ENCODE data around the gene HOTAIR.

Gene HOTAIR

DNA sequence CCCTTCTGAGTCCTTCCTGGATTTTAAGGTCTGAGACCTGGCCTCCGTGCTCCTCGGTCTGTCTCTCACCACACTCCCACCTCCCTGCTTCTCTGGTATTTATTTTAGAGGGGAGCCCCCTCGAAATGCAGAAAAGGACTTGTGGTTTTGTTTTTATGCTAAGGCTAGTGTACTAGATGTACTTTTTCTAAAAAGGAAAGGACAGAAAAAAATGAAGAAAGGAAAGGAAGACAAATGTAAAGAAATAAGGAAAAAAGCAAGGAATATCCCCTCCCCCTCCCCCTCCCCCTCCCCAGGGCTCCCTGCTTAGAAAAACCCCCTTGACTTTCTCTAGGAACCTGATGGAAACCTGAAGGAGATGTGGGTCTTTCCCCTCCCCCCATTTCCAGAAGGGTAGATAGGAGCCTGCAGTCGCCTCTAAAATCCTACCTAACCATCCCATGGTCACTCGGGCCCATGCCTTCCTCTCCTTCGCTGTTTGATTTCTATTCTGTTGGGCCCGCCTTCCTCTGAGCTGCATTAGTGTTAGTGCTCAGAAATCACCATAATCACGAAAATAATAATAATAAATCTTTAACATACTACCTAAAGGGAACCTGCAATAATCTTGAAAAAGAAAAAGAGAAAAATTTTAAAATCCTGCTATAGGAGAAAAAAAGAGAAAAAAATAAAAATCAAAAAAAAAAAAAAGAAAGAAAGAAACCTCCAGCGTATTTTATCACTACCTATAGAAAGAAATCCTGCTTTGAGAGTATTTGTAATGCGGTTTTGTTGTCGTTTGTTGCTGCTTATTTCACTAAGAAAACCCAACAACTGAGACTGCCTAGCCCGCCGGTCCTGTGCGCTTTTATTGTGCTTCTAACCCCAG, 37.1 kb upstream of the HOTAIR start:
- DNase-seq (ENCODE audit: low spot score), result no peak

GRCh38 chr12:54010972-54011664, 36.4 kb upstream of the HOTAIR start:
- no peak for DNase-seq (ENCODE audit: low spot score)

DNA sequence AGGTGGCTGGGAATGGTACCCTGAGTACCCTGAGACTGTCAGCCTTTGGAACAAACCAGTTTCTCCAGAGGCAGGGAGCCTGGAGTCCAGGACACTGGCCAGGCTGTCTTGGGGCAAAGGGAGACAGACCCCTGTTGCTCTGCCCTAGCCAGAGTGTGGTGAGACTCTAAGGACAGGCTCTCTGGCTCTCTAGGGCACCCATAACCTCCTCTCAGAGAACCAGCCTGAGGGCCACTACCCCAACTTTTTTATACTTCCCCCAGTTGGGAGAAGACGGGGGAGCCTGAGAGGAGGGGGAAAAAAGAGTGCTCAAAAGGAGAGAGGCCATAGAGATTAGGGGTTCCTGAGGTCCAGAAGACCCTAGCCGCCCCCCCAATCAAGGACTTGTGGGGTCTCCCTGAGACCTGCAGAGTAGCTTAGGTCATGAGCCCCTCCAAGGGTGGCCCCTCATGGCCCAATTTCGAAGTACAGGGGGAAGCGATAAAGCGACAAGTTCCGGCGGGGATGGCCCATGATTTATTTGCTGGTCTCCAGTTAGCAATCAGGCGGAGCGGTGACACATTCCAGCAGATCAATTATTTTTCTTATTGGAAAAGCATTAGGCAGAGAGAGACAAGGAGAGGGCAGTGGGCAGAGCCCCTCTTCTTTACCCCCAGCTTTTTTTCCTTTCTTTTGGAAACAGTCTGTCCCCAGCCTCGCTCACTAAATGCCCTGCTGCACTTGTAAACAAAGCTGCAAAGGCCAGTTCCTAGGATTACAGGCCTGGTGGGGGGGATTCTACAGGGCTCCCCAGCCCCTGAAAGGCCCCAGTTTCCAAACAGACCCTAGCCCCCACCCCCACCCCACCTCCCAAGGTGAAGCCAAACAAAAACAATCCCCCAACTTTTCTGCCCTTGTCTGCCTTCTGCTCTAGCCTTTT, 35.6 kb upstream of the HOTAIR start:
- no peak for DNase-seq (ENCODE audit: low spot score)

DNA sequence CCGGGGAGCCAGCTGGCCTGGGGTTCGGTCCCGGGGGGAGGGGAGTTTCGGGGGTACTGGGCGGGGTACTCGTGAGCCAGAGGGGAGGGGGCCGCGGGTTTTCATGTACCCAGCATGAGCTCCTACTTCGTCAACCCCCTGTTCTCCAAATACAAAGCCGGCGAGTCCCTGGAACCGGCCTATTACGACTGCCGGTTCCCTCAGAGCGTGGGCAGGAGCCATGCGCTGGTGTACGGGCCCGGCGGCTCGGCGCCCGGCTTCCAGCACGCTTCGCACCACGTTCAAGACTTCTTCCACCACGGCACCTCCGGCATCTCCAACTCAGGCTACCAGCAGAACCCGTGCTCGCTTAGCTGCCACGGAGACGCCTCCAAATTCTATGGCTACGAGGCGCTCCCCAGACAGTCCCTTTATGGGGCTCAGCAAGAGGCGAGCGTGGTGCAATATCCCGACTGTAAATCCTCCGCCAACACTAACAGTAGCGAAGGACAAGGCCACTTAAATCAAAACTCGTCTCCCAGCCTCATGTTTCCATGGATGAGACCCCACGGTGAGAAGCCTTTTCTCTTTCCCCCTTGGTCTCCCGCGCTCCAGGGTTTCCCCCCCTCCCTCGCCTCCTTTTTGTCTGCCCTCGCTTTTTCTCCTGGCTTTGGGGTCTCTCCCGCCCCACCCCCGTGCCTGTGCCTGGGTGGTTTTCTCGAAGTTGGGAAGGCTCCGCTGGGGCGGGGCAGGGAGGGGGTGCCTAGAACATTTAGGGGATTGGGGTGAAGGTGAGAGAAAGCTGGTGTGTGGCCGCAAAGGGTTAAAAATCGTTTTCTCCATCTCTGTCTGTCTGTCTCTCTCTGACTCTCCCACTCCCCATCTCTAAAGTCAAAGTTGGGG, 34.7 kb upstream of the HOTAIR start:
- no peak for DNase-seq (ENCODE audit: low spot score)

DNA sequence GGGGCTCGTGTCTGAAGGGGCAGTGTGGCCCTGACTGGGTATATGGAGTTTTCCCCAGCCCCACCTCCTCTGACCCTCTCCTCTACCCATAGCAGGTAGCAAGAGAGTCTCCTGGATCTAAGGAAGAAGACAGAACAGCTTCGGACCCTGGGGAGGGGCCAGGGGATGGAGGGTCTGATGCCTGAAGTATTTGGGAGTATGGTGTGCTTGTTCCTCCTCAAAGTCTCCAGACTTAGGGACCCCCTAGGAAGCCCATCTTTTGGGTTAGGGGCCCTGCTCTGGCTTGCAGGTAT, 33.5 kb upstream of the HOTAIR start:
- no peak for DNase-seq (ENCODE audit: low spot score)

DNA sequence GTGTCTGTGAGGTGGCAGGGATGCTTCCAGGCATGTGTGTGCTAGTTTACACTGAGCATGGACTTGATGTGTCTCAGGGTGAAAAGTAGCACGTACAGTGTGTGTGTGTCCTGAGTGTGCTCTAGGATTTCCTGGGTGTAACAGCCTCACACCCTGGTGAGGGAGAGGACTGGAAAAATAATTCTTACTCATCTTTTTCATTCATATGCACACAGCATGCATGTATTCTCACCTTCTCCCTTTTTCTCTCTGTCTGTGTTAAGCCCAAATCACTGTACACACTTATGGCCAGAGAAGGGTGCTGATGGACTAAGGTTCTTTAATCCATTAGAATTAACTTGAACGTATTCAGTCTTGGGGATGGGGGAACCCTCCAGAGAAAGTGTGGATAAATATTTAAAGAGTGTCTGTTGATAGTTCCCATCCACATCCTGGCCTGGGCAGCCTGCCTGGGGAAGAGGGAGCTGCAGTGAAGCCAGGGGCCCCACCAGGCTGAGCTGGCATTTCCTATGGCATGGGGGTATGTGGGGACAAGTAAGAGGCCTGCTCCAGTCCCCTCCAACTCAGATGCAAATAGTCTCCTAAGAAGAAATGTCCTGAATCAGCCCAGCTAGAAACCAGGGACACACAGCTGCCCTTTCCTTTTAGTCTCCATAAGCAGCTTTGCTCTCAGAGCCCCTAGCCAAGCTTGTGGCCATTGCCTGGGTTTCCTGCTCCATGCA, 32.9 kb upstream of the HOTAIR start:
- no peak for DNase-seq (ENCODE audit: low spot score)

DNA sequence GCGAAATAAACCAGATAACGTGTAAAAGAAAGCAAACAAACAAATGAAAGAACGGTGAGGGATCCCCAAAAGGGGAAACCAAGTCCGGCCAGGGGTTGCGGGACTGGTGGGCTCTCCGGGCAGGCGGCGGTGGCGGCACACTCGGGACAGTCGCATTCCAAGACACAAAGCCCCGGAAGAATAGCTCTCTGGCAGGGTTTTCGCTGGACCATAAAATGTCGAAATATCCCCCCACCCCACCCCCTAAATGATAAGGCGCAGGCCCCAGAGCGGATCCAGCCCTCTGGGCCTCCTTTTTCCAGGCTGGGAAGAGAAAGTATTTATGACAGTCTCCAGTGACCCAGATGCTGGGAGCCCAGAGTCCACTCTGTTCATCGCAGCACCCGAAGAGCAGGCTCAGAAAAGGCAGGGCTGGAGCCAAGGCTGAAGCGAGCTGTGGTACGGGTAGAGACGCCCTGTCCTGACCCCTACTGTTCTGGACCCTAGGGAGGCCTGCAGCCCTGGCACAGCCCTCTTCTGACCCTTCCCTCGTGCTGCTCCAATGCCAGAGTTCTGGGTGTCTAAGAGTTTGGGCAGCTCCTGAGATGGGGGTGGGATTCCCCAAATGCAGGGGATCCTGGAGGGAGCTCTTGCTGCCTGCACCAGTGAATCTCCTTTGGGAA, 31.9 kb upstream of the HOTAIR start:
- DNase-seq (ENCODE audit: low spot score), result no peak

- peak; percentile 98 for DNase-seq (ENCODE audit: low spot score)
Measured at GRCh38 chr12:54005853-54006558, 31.3 kb upstream of the HOTAIR start.

GRCh38 chr12:54005531-54005852, 30.7 kb upstream of the HOTAIR start:
- no peak for DNase-seq (ENCODE audit: low spot score)

DNA sequence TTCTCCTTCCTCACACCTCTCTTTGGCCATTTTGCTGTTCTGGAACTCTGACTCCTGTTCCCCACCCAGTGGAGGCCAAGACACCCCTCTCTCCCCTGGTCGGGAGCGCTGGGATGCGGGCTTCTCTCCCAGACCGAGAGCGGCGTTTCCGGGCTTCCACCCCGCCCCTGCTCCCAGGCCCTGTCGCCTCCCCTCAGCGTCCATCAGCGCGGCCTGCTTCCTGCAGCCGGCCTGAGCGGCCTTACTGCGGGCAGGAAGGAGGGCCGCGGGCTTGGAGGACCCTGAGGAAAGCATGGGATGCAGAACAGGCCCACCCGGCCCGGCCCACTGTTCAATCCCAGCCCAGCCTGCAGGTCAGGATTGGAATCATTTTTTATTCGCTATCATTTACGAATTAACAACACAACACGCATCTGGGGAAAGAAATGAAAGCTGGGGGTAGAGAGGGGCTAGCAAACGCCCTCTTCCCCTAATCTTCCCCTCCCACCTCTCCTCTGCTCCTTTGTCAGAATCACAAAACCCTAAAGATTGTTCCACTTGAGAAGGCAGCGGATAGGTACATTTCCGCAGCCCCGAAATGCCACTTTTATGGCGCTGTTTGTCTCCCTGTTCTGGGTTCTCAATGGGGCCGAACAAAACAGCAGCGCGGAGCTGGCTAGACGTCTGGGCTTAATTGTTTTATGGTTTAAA, 30.2 kb upstream of the HOTAIR start:
- no peak for DNase-seq (ENCODE audit: low spot score)

GRCh38 chr12:54004063-54004840, 29.5 kb upstream of the HOTAIR start:
- no peak for DNase-seq (ENCODE audit: low spot score)

DNA sequence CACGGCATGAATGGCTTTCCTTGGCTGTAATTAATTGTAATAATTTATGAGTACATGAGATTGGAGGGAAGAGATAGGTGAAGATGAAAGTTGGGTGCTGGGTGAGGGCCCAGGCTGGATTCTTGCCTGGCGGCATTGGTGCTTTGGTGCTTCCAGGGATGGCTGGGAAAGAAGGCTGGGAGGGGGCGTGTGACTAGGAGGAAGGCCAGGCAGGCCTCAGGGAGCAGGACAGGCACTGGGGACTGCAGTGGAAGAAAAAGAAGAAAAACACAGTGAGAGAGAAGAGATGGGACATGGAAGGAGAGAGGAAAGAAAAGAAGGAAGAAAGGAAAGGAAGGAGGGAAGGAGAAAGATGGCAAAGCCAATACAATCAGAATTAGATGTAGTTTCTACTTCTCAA, 28.9 kb upstream of the HOTAIR start:
- DNase-seq (ENCODE audit: low spot score), result no peak

DNA sequence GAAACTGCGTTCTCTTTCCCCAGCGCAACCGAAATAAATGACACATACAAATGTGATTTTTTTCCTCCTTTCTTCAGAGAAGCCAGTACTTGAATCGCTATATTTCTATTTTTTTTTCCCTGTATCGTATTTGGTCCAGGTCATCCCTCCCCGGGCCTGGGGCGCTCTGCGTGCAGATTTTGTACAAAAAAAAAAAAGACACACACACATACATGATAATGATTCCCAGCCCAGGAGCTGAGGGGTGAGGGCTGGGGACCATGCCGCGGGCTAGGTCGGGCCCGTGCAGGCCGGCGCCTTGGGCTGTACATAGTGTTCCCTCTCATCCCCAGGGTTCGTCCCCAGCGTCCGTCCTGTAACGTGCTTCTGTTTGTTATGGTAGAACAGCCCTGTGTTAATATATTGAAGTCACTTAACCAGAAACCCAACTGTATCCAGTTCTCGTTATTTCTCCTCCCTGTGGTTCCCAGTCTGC, 28.2 kb upstream of the HOTAIR start:
- no peak for DNase-seq (ENCODE audit: low spot score)

- no peak for DNase-seq (ENCODE audit: low spot score)
Measured at GRCh38 chr12:54002278-54002914, 27.6 kb upstream of the HOTAIR start.

- DNase-seq (ENCODE audit: low spot score), result no peak
Measured at GRCh38 chr12:54001283-54002187, 26.8 kb upstream of the HOTAIR start.

All from ecto neural progenitor cell (in vitro differentiated cells).